NOMO-1 (cell line): ENCODE results near the gene MYRF.

Source experiments
- DNase-seq, 2 experiments: peaks; one replicate each; lab custom pipeline; 2025; ENCODE audit not compliant: unreplicated experiment in 2 of 2; lab: John Stamatoyannopoulos, UW

The MYRF gene

DNA sequence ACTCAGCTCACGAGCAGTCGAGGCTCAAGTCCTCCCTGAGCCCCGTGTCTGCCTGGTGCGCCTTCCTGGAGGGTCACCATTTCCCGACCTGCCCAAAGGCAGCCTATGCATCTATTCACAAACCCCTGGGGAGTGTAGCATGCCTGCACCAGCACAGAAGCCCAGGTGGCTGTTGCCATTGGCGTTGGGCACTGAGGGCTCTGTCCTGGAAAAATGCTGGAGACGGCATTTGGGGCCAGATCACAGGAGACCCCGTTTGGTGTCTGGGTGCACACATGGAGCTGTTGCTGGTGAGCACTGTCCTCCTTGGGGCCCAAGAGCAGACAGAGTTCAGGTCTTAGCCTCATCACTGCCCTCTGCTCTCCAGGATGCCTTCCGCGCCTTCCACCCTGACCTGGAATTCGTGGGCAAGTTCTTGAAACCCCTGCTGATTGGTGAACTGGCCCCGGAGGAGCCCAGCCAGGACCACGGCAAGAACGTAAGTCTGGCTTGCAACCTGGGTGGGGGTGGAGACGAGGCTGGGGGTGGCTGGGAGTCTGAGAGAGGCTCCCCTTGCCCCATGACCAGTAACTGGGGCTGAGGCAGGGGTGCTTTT is 85.1 kb downstream of the MYRF start:
- no peak for DNase-seq
